Measurements from ENCODE around the gene USP43. TPM values are rescaled to one million over a fixed set of nuclear protein-coding genes. Genes with fewer than 3 reads are reported as not detected.
A peak's percentile ranks its signal among the peaks of the same experiment; 100 is the strongest.

The USP43 gene
- total and polyA plus RNA-seq, 2 experiments from 2014 or later = 0.08 TPM; not detected in 1

GRCh38 chr17:9666461-9667050 is 21.2 kb downstream of the USP43 start:
- H3K27me3 ChIP-seq (replicated peaks; ENCODE audit: insufficient read depth) = no peaks in the 10 kb centered on the region
- in situ Hi-C loops (cut with MboI) = no loop called here
- no peaks in the 10 kb centered on the region for H3F3A ChIP-seq (ENCODE audit: insufficient read depth)
- H3K79me2 ChIP-seq (ENCODE audit: insufficient read depth) = no peaks in the 10 kb centered on the region
- H3K4me3 ChIP-seq = no peak overlapping the region
- no peaks in the 10 kb centered on the region for H3K9me2 ChIP-seq (ENCODE audit: insufficient read depth)
- 65 to 67% methylated on average over 5 of the region's 5 CpGs for WGBS, 2 experiments (ENCODE audit: low coverage in 1 of 2, low lambda C conversion rate in 2 of 2, missing lambda C conversion rate in 2 of 2)
- no peak overlapping the region for H3K27ac ChIP-seq
- no peaks in the 10 kb centered on the region for H4K20me1 ChIP-seq (ENCODE audit: insufficient read depth)
- H3K4me2 ChIP-seq (ENCODE audit: unreplicated experiment) = no peak overlapping the region
- H3K9ac ChIP-seq = no peak overlapping the region
- no peak overlapping the region for H2AFZ ChIP-seq
- H3K9me3 ChIP-seq (ENCODE audit: low read depth) = no peaks in the 10 kb centered on the region
- no peaks in the 10 kb centered on the region for H3K4me1 ChIP-seq (ENCODE audit: insufficient read depth)
- H3K36me3 ChIP-seq (ENCODE audit: low read depth) = no peaks in the 10 kb centered on the region
- DNase-seq = no peak
- TF ChIP-seq EZH2phosphoT487 (IDR thresholded peaks at IDR 0.05; ENCODE audit: insufficient read depth, low read depth) (no peak), EZH2 (IDR thresholded peaks at IDR 0.05; ENCODE audit: insufficient read depth, poor library complexity, severe bottlenecking) (no peak)

- DNase-seq = peak; percentile 9
- Histone ChIP-seq H3K4me2 (ENCODE audit: unreplicated experiment) (no peak overlapping the region), H3K27me3 (replicated peaks; ENCODE audit: insufficient read depth) (no peaks in the 10 kb centered on the region), H3K4me1 (ENCODE audit: insufficient read depth) (no peaks in the 10 kb centered on the region), H3K79me2 (ENCODE audit: insufficient read depth) (no peaks in the 10 kb centered on the region), H3K9me3 (ENCODE audit: low read depth) (no peaks in the 10 kb centered on the region), H2AFZ (no peak overlapping the region), H3K36me3 (ENCODE audit: low read depth) (no peaks in the 10 kb centered on the region), H3K4me3 (no peak overlapping the region), H3F3A (ENCODE audit: insufficient read depth) (no peaks in the 10 kb centered on the region), H3K9me2 (ENCODE audit: insufficient read depth) (no peaks in the 10 kb centered on the region), H4K20me1 (ENCODE audit: insufficient read depth) (no peaks in the 10 kb centered on the region), H3K9ac (no peak overlapping the region), H3K27ac (no peak overlapping the region)
- in situ Hi-C loops (cut with MboI) = no loop called here
- WGBS, 2 experiments (ENCODE audit: low coverage in 1 of 2, low lambda C conversion rate in 2 of 2, missing lambda C conversion rate in 2 of 2) = 77 to 83% methylated on average over 6 of the region's 6 CpGs
- no peak for TF ChIP-seq EZH2 (IDR thresholded peaks at IDR 0.05; ENCODE audit: insufficient read depth, poor library complexity, severe bottlenecking)
- TF ChIP-seq EZH2phosphoT487 (IDR thresholded peaks at IDR 0.05; ENCODE audit: insufficient read depth, low read depth) = no peak
These were observed 23.2 kb downstream of the USP43 start for GRCh38 chr17:9668517-9668916.

- DNase-seq = no peak
These were observed 24.3 kb downstream of the USP43 start for GRCh38 chr17:9669551-9670008.

DNA sequence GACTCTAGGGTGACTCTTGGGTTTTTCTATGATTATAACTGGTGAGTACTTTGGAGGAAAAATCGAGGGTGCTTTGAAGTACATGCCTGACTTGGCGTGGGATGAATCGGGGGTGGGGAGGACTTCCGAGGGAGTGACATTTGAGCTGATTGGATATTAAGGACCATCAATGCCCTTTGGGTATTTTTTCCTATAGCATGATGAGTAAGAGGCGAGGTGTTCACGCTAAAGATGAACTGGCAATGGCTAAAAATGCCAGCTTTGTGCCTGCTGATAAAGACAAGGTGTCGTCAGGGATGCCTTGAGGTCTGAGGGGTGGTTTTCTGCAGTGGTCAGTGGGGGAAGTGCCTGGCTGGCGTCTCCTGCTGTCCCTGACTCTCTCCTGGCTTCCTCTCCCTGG is 25.3 kb downstream of the USP43 start:
- Histone ChIP-seq H3K9me2 (ENCODE audit: insufficient read depth) (no peaks in the 10 kb centered on the region), H3K36me3 (ENCODE audit: low read depth) (no peaks in the 10 kb centered on the region), H3K4me3 (no peak overlapping the region), H3K9ac (no peak overlapping the region), H3K79me2 (ENCODE audit: insufficient read depth) (no peaks in the 10 kb centered on the region), H4K20me1 (ENCODE audit: insufficient read depth) (no peaks in the 10 kb centered on the region), H3K27ac (no peak overlapping the region), H3K4me2 (ENCODE audit: unreplicated experiment) (no peak overlapping the region), H2AFZ (no peak overlapping the region), H3K9me3 (ENCODE audit: low read depth) (no peaks in the 10 kb centered on the region), H3F3A (ENCODE audit: insufficient read depth) (no peaks in the 10 kb centered on the region), H3K4me1 (ENCODE audit: insufficient read depth) (no peaks in the 10 kb centered on the region), H3K27me3 (replicated peaks; ENCODE audit: insufficient read depth) (no peaks in the 10 kb centered on the region)
- in situ Hi-C loops (cut with MboI) = no loop called here
- WGBS, 2 experiments (ENCODE audit: low coverage in 1 of 2, low lambda C conversion rate in 2 of 2, missing lambda C conversion rate in 2 of 2) = 49 to 51% methylated on average over 7 to 8 of the region's 8 CpGs
- no peak for TF ChIP-seq EZH2phosphoT487 (IDR thresholded peaks at IDR 0.05; ENCODE audit: insufficient read depth, low read depth)
- TF ChIP-seq EZH2 (IDR thresholded peaks at IDR 0.05; ENCODE audit: insufficient read depth, poor library complexity, severe bottlenecking) = no peak
- DNase-seq = no peak

More at GRCh38 chr17:9669551-9670008, 24.3 kb downstream of the USP43 start:
- TF ChIP-seq EZH2phosphoT487 (IDR thresholded peaks at IDR 0.05; ENCODE audit: insufficient read depth, low read depth) (no peak), EZH2 (IDR thresholded peaks at IDR 0.05; ENCODE audit: insufficient read depth, poor library complexity, severe bottlenecking) (no peak)
- Histone ChIP-seq H2AFZ (no peak overlapping the region), H3K4me1 (ENCODE audit: insufficient read depth) (no peaks in the 10 kb centered on the region), H3K79me2 (ENCODE audit: insufficient read depth) (no peaks in the 10 kb centered on the region), H3K36me3 (ENCODE audit: low read depth) (no peaks in the 10 kb centered on the region), H3K4me3 (no peak overlapping the region), H3K9me2 (ENCODE audit: insufficient read depth) (no peaks in the 10 kb centered on the region), H3K9me3 (ENCODE audit: low read depth) (no peaks in the 10 kb centered on the region), H3K9ac (no peak overlapping the region), H4K20me1 (ENCODE audit: insufficient read depth) (no peaks in the 10 kb centered on the region), H3K27me3 (replicated peaks; ENCODE audit: insufficient read depth) (no peaks in the 10 kb centered on the region), H3K27ac (no peak overlapping the region), H3F3A (ENCODE audit: insufficient read depth) (no peaks in the 10 kb centered on the region), H3K4me2 (ENCODE audit: unreplicated experiment) (no peak overlapping the region)
- 35 to 41% methylated on average over 6 of the region's 6 CpGs for WGBS, 2 experiments (ENCODE audit: low coverage in 1 of 2, low lambda C conversion rate in 2 of 2, missing lambda C conversion rate in 2 of 2)
- in situ Hi-C loops (cut with MboI) = no loop called here
